HG02870 (cell line): Measurements from ENCODE around the gene ACVR1C.

Source experiments
- ATAC-seq: cut with Tn5 transposase; IDR thresholded peaks from one replicate; pipeline ENCODE4 v1.9.1; 2021; ENCODE audit warnings: mild to moderate bottlenecking, moderate library complexity; ENCODE audit not compliant: unreplicated experiment

ACVR1C gene

GRCh38 chr2:157628477-157629415 is at the start of gene ACVR1C:
ACVR1C (minus strand) TSS chr2:157628864; CDS start chr2:157628644, 220 bp downstream.
- peak; percentile 81 for ATAC-seq

GRCh38 chr2:157677941-157678340 is 49.3 kb upstream of the ACVR1C start:
- ATAC-seq: no peak

GRCh38 chr2:157672129-157672528 is 43.5 kb upstream of the ACVR1C start:
- ATAC-seq: no peak

- ATAC-seq: no peak
Measured at GRCh38 chr2:157662401-157662800, 33.7 kb upstream of the ACVR1C start.

- ATAC-seq: no peak
Measured at GRCh38 chr2:157661776-157662175, 33.1 kb upstream of the ACVR1C start.

GRCh38 chr2:157657858-157658257 is 29.2 kb upstream of the ACVR1C start:
- ATAC-seq: no peak

- no peak for ATAC-seq
Measured at GRCh38 chr2:157657101-157657500, 28.4 kb upstream of the ACVR1C start.

GRCh38 chr2:157644776-157645175 is 16.1 kb upstream of the ACVR1C start:
- ATAC-seq: no peak

GRCh38 chr2:157631861-157632260 is 3.2 kb upstream of the ACVR1C start:
- no peak for ATAC-seq

- peak; percentile 10 for ATAC-seq
Measured at GRCh38 chr2:157627594-157628476, 829 bp downstream of the ACVR1C start.

GRCh38 chr2:157625296-157625695 is 3.4 kb downstream of the ACVR1C start:
- ATAC-seq: no peak

GRCh38 chr2:157620956-157621355 is 7.7 kb downstream of the ACVR1C start:
- no peak for ATAC-seq

GRCh38 chr2:157611726-157612125 is 16.9 kb downstream of the ACVR1C start:
- ATAC-seq: no peak

- no peak for ATAC-seq
Measured at GRCh38 chr2:157611110-157611509, 17.6 kb downstream of the ACVR1C start.

- no peak for ATAC-seq
Measured at GRCh38 chr2:157606534-157606933, 22.1 kb downstream of the ACVR1C start.

GRCh38 chr2:157603198-157603597 is 25.5 kb downstream of the ACVR1C start:
- ATAC-seq: no peak

GRCh38 chr2:157601807-157602206 is 26.9 kb downstream of the ACVR1C start:
- ATAC-seq: no peak

GRCh38 chr2:157596992-157597681 is 31.5 kb downstream of the ACVR1C start:
- peak; percentile 64 for ATAC-seq

- no peak for ATAC-seq
Measured at GRCh38 chr2:157593411-157593810, 35.3 kb downstream of the ACVR1C start.

GRCh38 chr2:157592948-157593347 is 35.7 kb downstream of the ACVR1C start:
- no peak for ATAC-seq

GRCh38 chr2:157592374-157592773 is 36.3 kb downstream of the ACVR1C start:
- no peak for ATAC-seq
